ENCODE data around the gene IL3. TPM values are rescaled to one million over a fixed set of nuclear protein-coding genes. Genes with fewer than 3 reads are reported as not detected.
"Not testable (repeated sequence)": the region's sequence is repeated elsewhere in the genome, so short reads cannot be mapped to it uniquely, and the experiment has no call there.

The IL3 gene
- total RNA-seq, 1 experiment from 2014 or later: not detected

DNA sequence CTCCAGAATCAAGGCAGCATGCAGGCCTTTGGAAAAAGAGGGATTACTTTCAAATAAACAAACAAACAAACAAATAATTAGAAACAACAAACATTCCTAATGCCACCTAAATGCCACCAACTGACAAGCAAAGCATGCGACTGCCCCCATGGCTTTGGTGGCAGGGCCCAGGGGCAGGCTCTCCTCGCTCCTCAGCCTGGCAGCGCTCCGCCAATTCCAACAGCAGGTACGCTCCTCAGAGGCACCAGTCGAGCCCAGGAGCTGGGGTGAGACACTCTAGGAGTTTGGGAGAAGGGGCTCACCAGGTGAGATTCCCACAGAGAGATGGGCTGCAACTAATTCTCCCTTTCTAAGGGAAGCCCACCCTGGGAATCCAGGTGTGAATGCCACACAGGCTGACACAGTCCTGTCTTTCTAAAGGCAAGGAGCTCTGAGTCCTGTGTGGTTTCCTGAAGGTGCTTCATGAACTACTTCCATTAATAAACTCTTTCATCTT is 41.0 kb downstream of the IL3 start:
- DNase-seq (ENCODE audit: low read depth): no peak
- in situ Hi-C loops (cut with HindIII; ENCODE audit: low pct_unique_long_range_greater_than_20kb, low sequenced_read_pairs): no loop called here

DNA sequence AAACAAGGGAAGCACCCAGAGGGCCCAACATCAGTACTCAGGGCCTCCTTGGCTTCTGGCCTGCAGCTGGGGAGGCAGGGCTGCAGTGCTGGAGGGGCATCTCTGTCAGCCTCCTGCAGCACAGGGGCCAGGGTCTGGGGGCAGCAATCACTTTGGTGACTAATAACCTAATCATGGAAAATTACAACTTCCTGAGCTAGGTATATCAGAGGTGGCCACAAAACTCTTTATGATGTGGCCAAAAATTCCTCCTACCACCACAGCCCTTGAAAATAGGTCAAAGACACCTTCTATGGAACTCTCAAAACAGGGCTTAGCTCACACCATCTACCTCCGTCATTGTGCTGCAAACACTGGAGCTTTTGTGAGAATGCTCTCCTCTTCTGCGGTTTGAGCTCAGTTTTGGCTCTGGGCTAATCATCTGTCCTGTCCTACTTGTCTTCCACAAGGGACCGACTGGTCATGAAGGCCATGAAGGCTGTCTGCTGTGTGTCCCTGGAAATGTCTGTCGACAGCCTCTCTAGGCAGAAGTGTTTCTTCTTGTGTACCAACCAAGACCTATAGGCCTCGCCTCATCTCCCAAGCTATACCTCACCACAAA is 41.7 kb downstream of the IL3 start:
- DNase-seq (ENCODE audit: low read depth): no peak
- in situ Hi-C loops (cut with HindIII; ENCODE audit: low pct_unique_long_range_greater_than_20kb, low sequenced_read_pairs): no loop called here

DNA sequence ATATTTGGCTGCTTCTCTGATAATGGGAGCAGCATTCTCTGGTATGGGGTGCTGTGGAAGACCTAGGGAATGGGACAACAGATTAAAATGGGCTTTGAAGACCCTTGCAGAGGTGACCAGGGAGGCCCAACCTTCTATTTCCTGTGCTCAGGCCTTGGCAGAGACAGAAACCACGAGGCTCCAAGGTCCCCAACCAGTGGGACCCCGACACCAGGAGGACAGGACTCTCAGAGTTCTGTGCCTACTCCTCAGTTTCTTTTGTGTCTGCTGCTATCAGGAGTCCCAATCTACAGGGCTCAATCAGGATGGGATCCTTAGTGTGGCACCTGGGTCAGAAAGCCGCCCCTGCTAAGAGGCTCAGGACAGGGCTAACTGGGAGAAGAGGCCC is 42.5 kb downstream of the IL3 start:
- no peak for DNase-seq (ENCODE audit: low read depth)
- in situ Hi-C loops (cut with HindIII; ENCODE audit: low pct_unique_long_range_greater_than_20kb, low sequenced_read_pairs): no loop called here

- DNase-seq (ENCODE audit: low read depth): peak; percentile 80
- in situ Hi-C loops (cut with HindIII; ENCODE audit: low pct_unique_long_range_greater_than_20kb, low sequenced_read_pairs): no loop called here
Measured at GRCh38 chr5:132103332-132103951, 43.0 kb downstream of the IL3 start.

- in situ Hi-C loops (cut with HindIII; ENCODE audit: low pct_unique_long_range_greater_than_20kb, low sequenced_read_pairs): no loop called here
- no peak for DNase-seq (ENCODE audit: low read depth)
Measured at GRCh38 chr5:132103969-132104391, 43.5 kb downstream of the IL3 start.

- DNase-seq (ENCODE audit: low read depth): no peak
- in situ Hi-C loops (cut with HindIII; ENCODE audit: low pct_unique_long_range_greater_than_20kb, low sequenced_read_pairs): no loop called here
Measured at GRCh38 chr5:132104556-132104955, 44.1 kb downstream of the IL3 start.

DNA sequence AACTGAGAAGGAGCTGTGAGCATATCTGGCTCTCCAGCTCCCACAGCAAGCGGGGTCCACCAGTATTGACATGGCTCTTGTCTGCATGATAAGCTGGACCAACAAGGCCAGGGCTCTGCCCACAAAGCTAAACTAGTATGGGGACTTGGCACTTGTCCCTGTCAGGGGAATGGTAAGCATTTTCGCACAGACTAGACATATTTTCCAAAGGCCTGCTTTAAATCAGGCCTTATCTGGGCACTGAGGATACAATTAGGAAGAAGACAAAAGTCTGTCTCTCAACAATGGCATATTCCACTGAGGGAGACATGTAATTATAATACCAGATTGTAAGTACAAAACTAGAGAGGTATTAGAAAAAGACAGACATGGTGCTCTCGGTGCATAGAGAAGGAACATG is 45.2 kb downstream of the IL3 start:
- DNase-seq (ENCODE audit: low read depth): no peak
- in situ Hi-C loops (cut with HindIII; ENCODE audit: low pct_unique_long_range_greater_than_20kb, low sequenced_read_pairs): no loop called here

- DNase-seq (ENCODE audit: low read depth); in situ Hi-C loops (cut with HindIII; ENCODE audit: low pct_unique_long_range_greater_than_20kb, low sequenced_read_pairs): not testable (repeated sequence)
Measured at GRCh38 chr5:132108495-132108894, 48.0 kb downstream of the IL3 start.

- DNase-seq (ENCODE audit: low read depth); in situ Hi-C loops (cut with HindIII; ENCODE audit: low pct_unique_long_range_greater_than_20kb, low sequenced_read_pairs): not testable (repeated sequence)
Measured at GRCh38 chr5:132108957-132109356, 48.5 kb downstream of the IL3 start.

DNA sequence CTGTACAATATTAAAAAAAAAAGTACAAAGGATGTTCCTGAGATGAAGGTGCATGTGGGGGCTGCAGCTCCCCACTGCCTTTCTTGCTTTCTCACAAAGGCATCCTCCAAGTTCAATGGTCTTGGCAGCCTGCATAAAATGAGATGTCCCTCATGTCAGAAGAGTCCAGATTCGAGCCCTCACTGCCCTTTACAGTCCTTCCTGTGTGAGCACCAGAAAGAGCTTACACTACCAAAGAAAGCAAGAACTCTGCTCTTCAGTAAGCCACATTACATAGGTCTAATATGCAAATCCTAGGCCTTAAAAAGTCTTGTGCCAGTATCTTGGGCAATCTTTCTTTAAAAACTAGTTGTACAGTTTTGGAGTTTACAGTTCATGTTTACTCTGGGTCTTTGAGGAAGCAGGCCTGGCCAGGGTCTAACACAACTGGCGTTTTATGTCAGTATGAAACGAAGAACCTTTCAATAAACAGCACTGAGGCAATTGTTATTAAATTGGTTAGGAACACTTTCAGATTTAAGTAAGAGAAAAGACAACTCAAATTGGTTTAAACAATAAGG is 49.1 kb downstream of the IL3 start:
- in situ Hi-C loops (cut with HindIII; ENCODE audit: low pct_unique_long_range_greater_than_20kb, low sequenced_read_pairs): no loop called here
- no peak for DNase-seq (ENCODE audit: low read depth)

DNA sequence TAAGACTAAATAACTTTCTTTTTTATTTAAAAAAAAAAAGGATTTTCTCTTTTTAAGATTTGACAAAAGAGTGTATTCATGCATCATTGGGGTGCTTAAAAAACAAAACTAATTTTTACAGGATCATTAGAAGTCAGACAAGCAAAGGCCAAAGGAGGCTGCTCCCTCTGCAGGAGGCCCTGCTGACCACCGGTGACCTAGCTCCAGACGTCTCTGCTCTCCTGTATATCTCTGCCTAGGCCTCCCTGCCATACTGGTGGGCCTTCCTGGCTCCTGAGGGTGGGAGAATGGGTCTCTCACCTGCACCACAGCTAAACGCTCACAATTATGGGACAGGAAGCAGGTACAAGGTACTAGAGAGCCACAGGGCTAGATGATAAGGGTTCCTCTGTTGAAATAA is 49.7 kb downstream of the IL3 start:
- DNase-seq (ENCODE audit: low read depth): no peak
- in situ Hi-C loops (cut with HindIII; ENCODE audit: low pct_unique_long_range_greater_than_20kb, low sequenced_read_pairs): no loop called here

- in situ Hi-C loops (cut with HindIII; ENCODE audit: low pct_unique_long_range_greater_than_20kb, low sequenced_read_pairs): no loop called here
- no peak for DNase-seq (ENCODE audit: low read depth)
Measured at GRCh38 chr5:132110930-132111329, 50.5 kb downstream of the IL3 start.

GRCh38 chr5:132112111-132112510 is 51.7 kb downstream of the IL3 start:
- DNase-seq (ENCODE audit: low read depth): no peak
- in situ Hi-C loops (cut with HindIII; ENCODE audit: low pct_unique_long_range_greater_than_20kb, low sequenced_read_pairs): no loop called here

Other genes with a start within 250 kb of the IL3 start
- not detected in 2 replicates for gene MEIKIN, start 115.0 kb upstream of the IL3 start, total RNA-seq (2014; rRNA removed; shearing (Covaris generic); ENCODE audit: low replicate concordance)
- gene ACSL6, start 49.0 kb upstream of the IL3 start, total RNA-seq (2014; rRNA removed; shearing (Covaris generic); ENCODE audit: low replicate concordance): not detected in 2 replicates
- gene CSF2, start 13.1 kb downstream of the IL3 start, total RNA-seq (2014; rRNA removed; shearing (Covaris generic); ENCODE audit: low replicate concordance): not detected in 2 replicates
- gene P4HA2, start 167.2 kb downstream of the IL3 start, total RNA-seq (2014; rRNA removed; shearing (Covaris generic); ENCODE audit: low replicate concordance): 64.2 and 71.1 TPM in 2 replicates
- gene PDLIM4, start 197.0 kb downstream of the IL3 start, total RNA-seq (2014; rRNA removed; shearing (Covaris generic); ENCODE audit: low replicate concordance): 1.4 TPM in 1 of 2 replicates, not detected in the other
- gene SLC22A4, start 233.7 kb downstream of the IL3 start, total RNA-seq (2014; rRNA removed; shearing (Covaris generic); ENCODE audit: low replicate concordance): 5.2 TPM in 1 of 2 replicates, not detected in the other